Astrocyte (in vitro differentiated cells and primary cell): ENCODE results near the gene SPIRE1. TPM values are rescaled to one million over a fixed set of nuclear protein-coding genes. Genes with fewer than 3 reads are reported as not detected.

Source experiments
- DNase-seq: peaks from one replicate; pipeline ENCODE4 v3.0.0-alpha.2; 2010; ENCODE audit warnings: low read depth
- FAIRE-seq: peaks from 2 replicates; lab custom pipeline; 2011; peaks lifted over from hg19 to GRCh38; lab: Jason Lieb, UNC
- H2AFZ ChIP-seq: 2 replicates; pipeline ENCODE4 v1.6.0; 2012; ENCODE audit warnings: low read depth, low read length, inconsistent platforms
- H3K27ac ChIP-seq: 2 replicates; pipeline ENCODE4 v1.5.1; 2011; ENCODE audit warnings: low read depth, low read length, inconsistent platforms
- H3K27me3 ChIP-seq: 2 replicates; pipeline ENCODE4 v1.6.0; 2011; ENCODE audit warnings: low read length, inconsistent platforms; ENCODE audit not compliant: insufficient read depth
- H3K36me3 ChIP-seq: 2 replicates; pipeline ENCODE4 v1.5.1; 2011; ENCODE audit warnings: low read length, inconsistent platforms; ENCODE audit not compliant: insufficient read depth
- H3K4me1 ChIP-seq: 2 replicates; pipeline ENCODE4 v1.5.1; 2011; ENCODE audit warnings: low read length, inconsistent platforms; ENCODE audit not compliant: insufficient read depth
- H3K4me2 ChIP-seq: 2 replicates; pipeline ENCODE4 v1.6.0; 2012; ENCODE audit warnings: low read length, inconsistent platforms
- H3K4me3 ChIP-seq: 2 replicates; pipeline ENCODE4 v1.5.1; 2011; ENCODE audit warnings: low read depth, mild to moderate bottlenecking, low read length, inconsistent platforms; ENCODE audit not compliant: insufficient read depth
- H3K79me2 ChIP-seq: 2 replicates; pipeline ENCODE4 v1.6.0; 2012; ENCODE audit warnings: mild to moderate bottlenecking, low read length, inconsistent platforms; ENCODE audit not compliant: insufficient read depth
- H3K9ac ChIP-seq: 2 replicates; pipeline ENCODE4 v1.6.0; 2012; ENCODE audit warnings: mild to moderate bottlenecking, low read length, inconsistent platforms
- H3K9me3 ChIP-seq: 2 replicates; pipeline ENCODE4 v1.5.1; 2012; ENCODE audit warnings: low read depth, mild to moderate bottlenecking, low read length, inconsistent platforms; ENCODE audit not compliant: insufficient read depth
- H4K20me1 ChIP-seq: 2 replicates; pipeline ENCODE4 v1.6.0; 2012; ENCODE audit warnings: low read length, inconsistent platforms; ENCODE audit not compliant: insufficient read depth
- H3K27ac Mint-ChIP-seq: one replicate; pipeline ENCODE4 v1.8.0; 2021; ENCODE audit warnings: mild to moderate bottlenecking, mixed read lengths; ENCODE audit not compliant: unreplicated experiment
- H3K27me3 Mint-ChIP-seq: one replicate; pipeline ENCODE4 v1.8.0; 2021; ENCODE audit warnings: low read depth, mixed read lengths; ENCODE audit not compliant: unreplicated experiment
- H3K36me3 Mint-ChIP-seq: one replicate; pipeline ENCODE4 v1.8.0; 2021; ENCODE audit warnings: low read depth, mixed read lengths; ENCODE audit not compliant: unreplicated experiment
- H3K4me1 Mint-ChIP-seq: one replicate; pipeline ENCODE4 v1.8.0; 2021; ENCODE audit warnings: low read depth, mixed read lengths; ENCODE audit not compliant: unreplicated experiment
- H3K4me3 Mint-ChIP-seq: one replicate; pipeline ENCODE4 v1.8.0; 2021; ENCODE audit warnings: mild to moderate bottlenecking, moderate library complexity, mixed read lengths; ENCODE audit not compliant: unreplicated experiment
- H3K9me3 Mint-ChIP-seq: one replicate; pipeline ENCODE4 v1.8.0; 2021; ENCODE audit warnings: mild to moderate bottlenecking, mixed read lengths; ENCODE audit not compliant: unreplicated experiment
- EZH2 ChIP-seq: IDR thresholded peaks from 2 replicates; pipeline ENCODE4 v1.6.1; 2012; ENCODE audit warnings: mild to moderate bottlenecking, low read length, inconsistent platforms; ENCODE audit not compliant: insufficient read depth
- total RNA-seq: library from RNA; stranded (reverse); gene quantifications from 2 replicates; pipeline ENCODE4 v1.2.1, GENCODE V29; 2021
- TF ChIP-seq, protein P1 (sequence below): IDR thresholded peaks from 2 replicates; pipeline ENCODE4 v1.5.1; 2011; ENCODE audit warnings: low read depth, mild to moderate bottlenecking, inconsistent platforms, low read length, moderate library complexity; ENCODE audit not compliant: insufficient read depth

SPIRE1 gene
- total RNA-seq, 1 donor from 2014 or later = 42.0 TPM

DNA sequence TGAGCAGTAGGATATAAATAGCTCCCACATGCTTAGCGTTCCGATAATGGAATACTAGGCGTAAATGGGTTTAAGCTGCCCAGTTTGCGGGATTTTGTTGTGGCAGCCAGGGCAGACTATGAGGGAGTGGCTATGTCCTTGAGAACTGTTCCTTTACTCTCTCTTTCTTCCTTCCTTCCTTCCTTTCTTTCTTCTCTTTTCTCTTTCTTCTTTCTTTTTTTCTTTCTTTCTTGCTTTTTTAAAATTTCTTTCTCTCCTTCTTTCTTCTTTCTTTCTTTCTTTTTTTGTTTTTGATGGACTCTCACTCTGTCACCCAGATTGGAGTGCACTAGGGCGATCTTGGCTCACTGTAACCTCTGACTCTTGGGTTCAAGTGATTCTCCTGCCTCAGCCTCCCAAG lies 259.3 kb downstream of the SPIRE1 start:
- DNase-seq = no peak
- H3K27ac ChIP-seq = no peak overlapping the region

GRCh38 chr18:12397793-12398192 lies 260.1 kb downstream of the SPIRE1 start:
- no peak overlapping the region for H3K27ac Mint-ChIP-seq
- no peaks in the 10 kb centered on the region for H3K4me1 Mint-ChIP-seq
- Histone ChIP-seq H3K27me3 (no peaks in the 10 kb centered on the region), H4K20me1 (no peaks in the 10 kb centered on the region), H3K4me3 (no peak overlapping the region), H3K4me2 (no peak overlapping the region), H3K27ac (no peak overlapping the region), H2AFZ (no peak overlapping the region), H3K9me3 (no peaks in the 10 kb centered on the region), H3K36me3 (no peaks in the 10 kb centered on the region), H3K4me1 (no peaks in the 10 kb centered on the region), H3K79me2 (no peaks in the 10 kb centered on the region), H3K9ac (no peak overlapping the region)
- DNase-seq (no peak), FAIRE-seq (no peak)
- no peaks in the 10 kb centered on the region for H3K36me3 Mint-ChIP-seq
- no peaks in the 10 kb centered on the region for H3K9me3 Mint-ChIP-seq
- H3K27me3 Mint-ChIP-seq = peaks cover 9% of the 10 kb centered on the region
- TF ChIP-seq, protein P1, sequence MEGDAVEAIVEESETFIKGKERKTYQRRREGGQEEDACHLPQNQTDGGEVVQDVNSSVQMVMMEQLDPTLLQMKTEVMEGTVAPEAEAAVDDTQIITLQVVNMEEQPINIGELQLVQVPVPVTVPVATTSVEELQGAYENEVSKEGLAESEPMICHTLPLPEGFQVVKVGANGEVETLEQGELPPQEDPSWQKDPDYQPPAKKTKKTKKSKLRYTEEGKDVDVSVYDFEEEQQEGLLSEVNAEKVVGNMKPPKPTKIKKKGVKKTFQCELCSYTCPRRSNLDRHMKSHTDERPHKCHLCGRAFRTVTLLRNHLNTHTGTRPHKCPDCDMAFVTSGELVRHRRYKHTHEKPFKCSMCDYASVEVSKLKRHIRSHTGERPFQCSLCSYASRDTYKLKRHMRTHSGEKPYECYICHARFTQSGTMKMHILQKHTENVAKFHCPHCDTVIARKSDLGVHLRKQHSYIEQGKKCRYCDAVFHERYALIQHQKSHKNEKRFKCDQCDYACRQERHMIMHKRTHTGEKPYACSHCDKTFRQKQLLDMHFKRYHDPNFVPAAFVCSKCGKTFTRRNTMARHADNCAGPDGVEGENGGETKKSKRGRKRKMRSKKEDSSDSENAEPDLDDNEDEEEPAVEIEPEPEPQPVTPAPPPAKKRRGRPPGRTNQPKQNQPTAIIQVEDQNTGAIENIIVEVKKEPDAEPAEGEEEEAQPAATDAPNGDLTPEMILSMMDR = no peak
- no peak for TF ChIP-seq EZH2
- no peak overlapping the region for H3K4me3 Mint-ChIP-seq

More for the DNA sequence above, 259.3 kb downstream of the SPIRE1 start:
- Mint-ChIP-seq H3K27ac (no peak overlapping the region), H3K27me3 (peaks cover 9% of the 10 kb centered on the region), H3K4me1 (peaks cover 2% of the 10 kb centered on the region), H3K4me3 (no peak overlapping the region), H3K36me3 (no peaks in the 10 kb centered on the region), H3K9me3 (no peaks in the 10 kb centered on the region)
- TF ChIP-seq, protein P1 = no peak
- TF ChIP-seq EZH2 = no peak
- H2AFZ ChIP-seq = no peak overlapping the region
- no peaks in the 10 kb centered on the region for H3K27me3 ChIP-seq
- peaks cover 4% of the 10 kb centered on the region for H3K4me1 ChIP-seq
- no peaks in the 10 kb centered on the region for H3K36me3 ChIP-seq
- FAIRE-seq = no peak
- H3K79me2 ChIP-seq = no peaks in the 10 kb centered on the region
- H3K4me3 ChIP-seq = no peak overlapping the region
- H3K9me3 ChIP-seq = no peaks in the 10 kb centered on the region
- H3K4me2 ChIP-seq = no peak overlapping the region
- H3K9ac ChIP-seq = no peak overlapping the region
- H4K20me1 ChIP-seq = no peaks in the 10 kb centered on the region

DNA sequence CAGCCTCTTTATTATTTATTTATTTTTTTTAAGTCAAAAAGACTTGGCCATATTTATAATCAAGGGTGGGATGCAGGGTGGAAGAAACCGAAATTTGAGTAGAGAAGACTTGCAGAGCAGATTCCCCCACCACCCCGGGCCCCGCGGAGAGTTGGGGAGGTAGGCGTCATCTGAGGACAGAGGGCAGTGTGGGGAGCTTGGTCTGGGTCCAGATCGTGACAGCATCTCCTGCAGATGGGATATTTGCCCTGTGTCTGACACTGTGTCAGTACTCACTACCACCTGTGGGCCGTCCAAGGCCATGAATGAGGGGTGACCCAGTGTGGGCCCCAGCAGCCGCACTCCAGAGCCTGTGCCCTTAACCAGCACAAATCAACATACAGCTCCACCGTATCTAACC lies 260.7 kb downstream of the SPIRE1 start:
- H3K36me3 ChIP-seq = no peaks in the 10 kb centered on the region
- TF ChIP-seq, protein P1 = no peak
- no peak for TF ChIP-seq EZH2
- H3K36me3 Mint-ChIP-seq = no peaks in the 10 kb centered on the region
- H3K9ac ChIP-seq = no peak overlapping the region
- no peak overlapping the region for H3K4me3 Mint-ChIP-seq
- H3K79me2 ChIP-seq = no peaks in the 10 kb centered on the region
- H3K4me2 ChIP-seq = no peak overlapping the region
- H3K9me3 Mint-ChIP-seq = no peaks in the 10 kb centered on the region
- H3K4me1 Mint-ChIP-seq = no peaks in the 10 kb centered on the region
- no peak overlapping the region for H3K27ac Mint-ChIP-seq
- H3K27me3 ChIP-seq = no peaks in the 10 kb centered on the region
- H3K4me3 ChIP-seq = no peak overlapping the region
- no peak overlapping the region for H3K27ac ChIP-seq
- DNase-seq (no peak), FAIRE-seq (no peak)
- no peak overlapping the region for H2AFZ ChIP-seq
- peaks cover 9% of the 10 kb centered on the region for H3K27me3 Mint-ChIP-seq
- no peaks in the 10 kb centered on the region for H3K9me3 ChIP-seq
- H4K20me1 ChIP-seq = no peaks in the 10 kb centered on the region
- H3K4me1 ChIP-seq = no peaks in the 10 kb centered on the region
